ENCODE results near the gene MEGF9. TPM values are rescaled to one million over a fixed set of nuclear protein-coding genes. Genes with fewer than 3 reads are reported as not detected.
"Not testable (repeated sequence)": the region's sequence is repeated elsewhere in the genome, so short reads cannot be mapped to it uniquely, and the experiment has no call there.

Gene MEGF9
- 1 to 10 TPM; 3.4 to 3.8 TPM for total RNA-seq

GRCh38 chr9:120714088-120714845 is at the start of gene MEGF9:
Gene MEGF9 (minus strand): TSS chr9:120714470. CDS start chr9:120714358, 112 bp downstream.
- DNase-seq (ENCODE audit: low spot score in 2 of 2) (peak; percentile 95 to 97), ATAC-seq (peak; percentile 97 to 98)
- Mint-ChIP-seq H3K36me3 (peaks cover 0 to 5% of the 10 kb centered on the region in 2 donors), H3K27ac (peak within 1 kb of the TSS; percentile 81 to 88), H3K9me3 (no peaks in the 10 kb centered on the region)

DNA sequence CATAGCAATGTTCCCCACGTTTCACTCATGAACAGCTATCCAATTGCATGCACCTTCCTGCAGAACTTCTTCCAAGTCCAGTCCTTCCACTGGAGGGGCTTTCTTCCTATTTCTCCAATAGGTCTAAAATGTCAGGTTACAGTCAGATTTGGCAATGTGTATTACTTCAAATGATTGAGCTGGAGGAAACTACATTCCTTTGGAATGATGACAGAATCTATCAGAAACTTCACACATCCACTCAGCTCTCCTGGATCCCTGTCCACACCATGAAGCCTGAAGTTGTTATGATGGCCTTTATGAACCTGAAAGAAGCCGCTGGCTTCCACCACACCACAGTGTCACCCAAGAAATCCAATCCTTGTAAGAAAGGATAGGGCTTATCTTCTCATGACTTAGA is 46.7 kb upstream of the MEGF9 start:
- Mint-ChIP-seq H3K27ac (peak overlapping the region in 1 of 2 donors; percentile 53), H3K9me3 (no peaks in the 10 kb centered on the region), H3K36me3 (peaks cover 0 to 7% of the 10 kb centered on the region in 2 donors)
- ATAC-seq (no peak), DNase-seq (ENCODE audit: low spot score in 2 of 2) (no peak)

DNA sequence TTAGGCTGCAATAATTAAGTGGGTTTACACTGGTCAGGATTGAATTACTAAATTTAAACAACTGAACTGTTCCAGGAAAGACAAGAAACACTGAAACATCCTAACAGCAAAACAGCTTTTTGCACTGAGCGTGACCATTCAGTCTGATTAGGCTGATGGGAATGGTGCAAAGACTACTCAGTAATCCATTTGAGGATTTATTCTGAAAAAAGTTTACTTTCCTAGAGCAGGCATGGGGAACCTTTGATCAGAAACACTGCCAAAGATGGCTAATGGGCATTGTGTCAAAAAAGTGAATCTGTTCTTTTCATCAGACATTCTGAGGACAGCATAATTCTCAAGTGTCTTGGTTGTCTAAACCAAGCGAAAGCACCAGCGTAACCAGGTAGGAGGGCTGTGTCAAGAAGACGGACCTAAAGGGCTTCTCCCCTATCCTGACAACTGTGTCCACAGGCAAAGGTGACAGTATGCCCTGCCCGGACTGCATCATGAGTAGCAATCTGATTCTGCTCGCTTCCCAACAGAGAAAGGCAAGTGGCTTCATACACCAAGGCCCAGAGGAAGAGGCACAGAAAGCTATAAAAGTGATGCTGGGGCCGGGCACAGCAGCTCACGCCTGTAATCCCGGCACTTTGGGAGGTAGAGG is 45.6 kb upstream of the MEGF9 start:
- no peaks in the 10 kb centered on the region for H3K9me3 Mint-ChIP-seq
- no peak for DNase-seq (ENCODE audit: low spot score in 2 of 2)
- H3K36me3 Mint-ChIP-seq = peaks cover 0 to 7% of the 10 kb centered on the region in 2 donors
- ATAC-seq = no peak
- peak overlapping the region in 1 of 2 donors; percentile 37 for H3K27ac Mint-ChIP-seq

DNA sequence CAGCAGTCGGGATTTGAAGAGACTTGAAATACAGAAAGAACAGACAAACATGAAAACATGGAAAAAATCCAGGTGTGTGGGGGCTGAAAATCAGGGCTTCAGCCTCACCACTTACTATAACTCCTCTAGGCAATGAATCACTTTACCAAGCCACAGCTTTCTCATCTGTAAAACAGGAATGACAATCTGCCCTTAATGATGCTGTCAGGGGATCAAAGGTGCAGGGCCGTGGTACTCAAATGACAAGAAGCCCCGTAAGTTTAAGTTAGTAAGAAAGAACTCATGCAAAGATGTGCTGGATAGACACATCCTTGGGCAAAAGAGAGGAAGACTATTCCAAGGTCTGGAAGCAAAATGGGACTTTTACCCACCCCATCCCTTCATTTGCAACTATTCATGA is 44.3 kb upstream of the MEGF9 start:
- H3K9me3 Mint-ChIP-seq = no peaks in the 10 kb centered on the region
- H3K27ac Mint-ChIP-seq = peak overlapping the region; percentile 34 to 38
- ATAC-seq (peak; percentile 78 to 92), DNase-seq (ENCODE audit: low spot score in 2 of 2) (peak in 1 of 2 donors; percentile 26)
- peaks cover 0 to 7% of the 10 kb centered on the region in 2 donors for H3K36me3 Mint-ChIP-seq

- ATAC-seq (no peak), DNase-seq (ENCODE audit: low spot score in 2 of 2) (no peak)
- H3K36me3 Mint-ChIP-seq = peaks cover 0 to 7% of the 10 kb centered on the region in 2 donors
- no peaks in the 10 kb centered on the region for H3K9me3 Mint-ChIP-seq
- peak overlapping the region; percentile 34 to 38 for H3K27ac Mint-ChIP-seq
Observed at GRCh38 chr9:120757026-120757913, 43.0 kb upstream of the MEGF9 start.

DNA sequence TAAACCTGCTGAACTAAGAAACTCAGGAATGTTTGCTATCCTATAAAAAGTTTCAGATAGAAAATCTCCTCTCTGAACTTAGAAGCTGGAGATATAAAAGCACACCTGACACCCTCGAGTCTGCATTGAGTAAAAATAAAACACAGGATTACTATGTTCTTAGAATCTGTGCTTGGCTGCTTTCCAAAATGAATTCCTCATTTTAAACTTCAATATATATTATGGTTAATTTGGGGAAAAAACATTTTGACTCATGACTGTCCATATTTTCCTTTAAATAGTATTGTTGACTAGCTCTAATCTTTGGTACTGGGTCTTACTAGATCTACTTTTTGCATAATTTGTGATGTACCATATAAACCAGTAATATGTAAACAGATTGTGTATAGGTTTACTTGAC is 42.3 kb upstream of the MEGF9 start:
- no peak for DNase-seq (ENCODE audit: low spot score in 2 of 2)
- H3K36me3 Mint-ChIP-seq = peaks cover 0 to 7% of the 10 kb centered on the region in 2 donors
- ATAC-seq = no peak
- no peaks in the 10 kb centered on the region for H3K9me3 Mint-ChIP-seq
- peak overlapping the region in 1 of 2 donors; percentile 38 for H3K27ac Mint-ChIP-seq

DNA sequence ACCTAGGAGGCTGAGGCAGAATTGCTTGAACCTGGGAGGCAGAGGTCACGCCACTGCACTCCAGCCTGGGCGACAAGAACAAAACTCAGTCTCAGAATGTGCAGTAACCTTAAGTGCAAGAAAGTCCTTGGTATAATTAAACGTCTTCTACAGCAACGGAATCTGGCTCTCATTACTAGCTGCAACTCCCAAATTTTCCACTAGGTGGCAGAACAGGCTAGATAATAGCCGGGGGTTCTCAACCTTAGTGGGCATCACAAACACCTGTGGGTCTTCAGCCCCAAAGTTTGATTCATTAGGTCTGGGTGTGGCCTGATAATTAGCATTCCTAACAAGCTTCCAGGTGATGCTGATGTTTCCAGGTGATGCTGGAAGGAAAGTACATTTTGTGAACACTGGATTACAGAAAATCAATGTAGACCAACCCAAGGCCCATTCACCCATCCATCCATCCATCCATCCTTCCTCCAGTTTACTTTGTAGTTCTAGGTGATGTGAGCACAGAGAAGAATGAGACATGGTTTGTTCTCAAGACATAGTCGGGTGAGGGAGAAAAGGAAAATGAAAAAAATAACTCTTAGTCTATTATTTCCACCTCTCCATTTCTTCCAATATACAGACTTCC is 41.7 kb upstream of the MEGF9 start:
- ATAC-seq = peak; percentile 54 to 55
- peak overlapping the region in 1 of 2 donors; percentile 38 for H3K27ac Mint-ChIP-seq
- H3K36me3 Mint-ChIP-seq = peaks cover 0 to 7% of the 10 kb centered on the region in 2 donors
- peak in 1 of 2 donors; percentile 86 for DNase-seq (ENCODE audit: low spot score in 2 of 2)
- H3K9me3 Mint-ChIP-seq = no peaks in the 10 kb centered on the region

GRCh38 chr9:120755044-120755443 is 40.8 kb upstream of the MEGF9 start:
- ATAC-seq (no peak), DNase-seq (ENCODE audit: low spot score in 2 of 2) (no peak)
- H3K36me3 Mint-ChIP-seq = peaks cover 0 to 7% of the 10 kb centered on the region in 2 donors
- H3K27ac Mint-ChIP-seq = no peak overlapping the region
- no peaks in the 10 kb centered on the region for H3K9me3 Mint-ChIP-seq

GRCh38 chr9:120750421-120750820 is 36.2 kb upstream of the MEGF9 start:
- Mint-ChIP-seq H3K9me3 (no peaks in the 10 kb centered on the region), H3K27ac (no peak overlapping the region), H3K36me3 (no peaks in the 10 kb centered on the region)
- no peak for ATAC-seq
- DNase-seq (ENCODE audit: low spot score in 2 of 2) = no peak

DNA sequence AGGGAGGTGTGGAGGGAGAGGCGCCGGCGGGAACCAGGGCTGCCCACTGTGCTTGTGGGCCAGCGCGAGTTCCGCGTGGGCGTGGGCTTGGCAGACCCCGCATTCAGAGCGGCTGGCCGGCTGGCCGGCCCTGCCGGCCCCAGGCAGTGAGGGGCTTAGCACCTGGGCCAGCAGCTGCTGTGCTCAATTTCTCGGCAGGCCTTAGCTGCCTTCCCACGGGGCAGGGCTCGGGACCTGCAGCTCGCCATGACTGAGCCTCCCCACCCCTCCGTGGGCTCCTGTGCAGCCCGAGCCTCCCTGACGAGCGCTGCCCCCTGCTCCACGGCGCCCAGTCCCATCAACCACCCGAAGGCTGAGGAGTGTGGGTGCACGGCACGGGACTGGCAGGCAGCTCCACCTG is 32.1 kb upstream of the MEGF9 start:
- not testable (repeated sequence) for H3K36me3 Mint-ChIP-seq; DNase-seq (ENCODE audit: low spot score in 2 of 2); H3K9me3 Mint-ChIP-seq; ATAC-seq; H3K27ac Mint-ChIP-seq

GRCh38 chr9:120745278-120745677 is 31.0 kb upstream of the MEGF9 start:
- DNase-seq (ENCODE audit: low spot score in 2 of 2) (no peak), ATAC-seq (no peak)
- H3K27ac Mint-ChIP-seq = no peak overlapping the region
- H3K36me3 Mint-ChIP-seq = no peaks in the 10 kb centered on the region
- no peaks in the 10 kb centered on the region for H3K9me3 Mint-ChIP-seq

GRCh38 chr9:120742951-120743416 is 28.7 kb upstream of the MEGF9 start:
- no peaks in the 10 kb centered on the region for H3K9me3 Mint-ChIP-seq
- no peaks in the 10 kb centered on the region for H3K36me3 Mint-ChIP-seq
- DNase-seq (ENCODE audit: low spot score in 2 of 2) (no peak), ATAC-seq (peak; percentile 77 to 80)
- no peak overlapping the region for H3K27ac Mint-ChIP-seq

- no peaks in the 10 kb centered on the region for H3K9me3 Mint-ChIP-seq
- ATAC-seq (no peak), DNase-seq (ENCODE audit: low spot score in 2 of 2) (no peak)
- no peak overlapping the region for H3K27ac Mint-ChIP-seq
- H3K36me3 Mint-ChIP-seq = no peaks in the 10 kb centered on the region
Observed at GRCh38 chr9:120741701-120742100, 27.4 kb upstream of the MEGF9 start.

- ATAC-seq (no peak), DNase-seq (ENCODE audit: low spot score in 2 of 2) (no peak)
- no peak overlapping the region for H3K27ac Mint-ChIP-seq
- H3K9me3 Mint-ChIP-seq = no peaks in the 10 kb centered on the region
- no peaks in the 10 kb centered on the region for H3K36me3 Mint-ChIP-seq
Observed at GRCh38 chr9:120741191-120741590, 26.9 kb upstream of the MEGF9 start.

DNA sequence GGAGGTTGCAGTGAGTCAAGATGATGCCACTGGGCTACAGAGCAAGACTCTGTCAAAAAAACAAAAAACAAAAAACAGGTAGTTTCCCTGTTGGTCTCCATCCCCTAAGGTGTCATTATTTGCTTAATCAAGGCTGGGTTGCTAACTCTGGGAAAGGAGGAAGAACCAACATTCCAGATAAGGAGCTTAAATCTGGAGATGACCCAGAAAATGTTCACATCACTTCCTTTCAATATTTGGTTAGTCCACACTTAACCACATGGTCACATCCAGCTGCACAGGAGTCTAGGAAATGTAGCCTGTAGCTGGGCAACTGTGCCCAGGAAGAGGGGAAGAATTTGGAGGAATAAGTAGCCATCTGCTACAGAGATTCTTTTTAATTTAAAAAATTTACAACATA is 25.9 kb upstream of the MEGF9 start:
- ATAC-seq (no peak), DNase-seq (ENCODE audit: low spot score in 2 of 2) (no peak)
- no peak overlapping the region for H3K27ac Mint-ChIP-seq
- H3K36me3 Mint-ChIP-seq = no peaks in the 10 kb centered on the region
- H3K9me3 Mint-ChIP-seq = no peaks in the 10 kb centered on the region

GRCh38 chr9:120737416-120738165 is 23.3 kb upstream of the MEGF9 start:
- ATAC-seq (no peak), DNase-seq (ENCODE audit: low spot score in 2 of 2) (no peak)
- H3K9me3 Mint-ChIP-seq = no peaks in the 10 kb centered on the region
- H3K27ac Mint-ChIP-seq = no peak overlapping the region
- no peaks in the 10 kb centered on the region for H3K36me3 Mint-ChIP-seq

Measured in activated naive CD4-positive, alpha-beta T cell treated with anti-CD3 and anti-CD28 coated beads, Interleukin-2, amount 50 U/mL, for 72 hours (primary cell).